Germinal center (tissue), 1 donor: ENCODE data around the gene OR4F16.
"Not testable (repeated sequence)": the region's sequence is repeated elsewhere in the genome, so short reads cannot be mapped to it uniquely, and the experiment has no call there.

Source experiments
- DNase-seq: peaks from one replicate; pipeline ENCODE4 v3.0.0; 2012; ENCODE audit warnings: mixed read lengths, low spot score

OR4F16 gene

GRCh38 chr1:686554-686953, at the start of gene OR4F16:
OR4F16 (minus strand) TSS chr1:686654; CDS start chr1:686654, 0 bp downstream.
- DNase-seq, result not testable (repeated sequence)

GRCh38 chr1:733649-734048, 47.2 kb upstream of the OR4F16 start:
- DNase-seq, result not testable (repeated sequence)

DNA sequence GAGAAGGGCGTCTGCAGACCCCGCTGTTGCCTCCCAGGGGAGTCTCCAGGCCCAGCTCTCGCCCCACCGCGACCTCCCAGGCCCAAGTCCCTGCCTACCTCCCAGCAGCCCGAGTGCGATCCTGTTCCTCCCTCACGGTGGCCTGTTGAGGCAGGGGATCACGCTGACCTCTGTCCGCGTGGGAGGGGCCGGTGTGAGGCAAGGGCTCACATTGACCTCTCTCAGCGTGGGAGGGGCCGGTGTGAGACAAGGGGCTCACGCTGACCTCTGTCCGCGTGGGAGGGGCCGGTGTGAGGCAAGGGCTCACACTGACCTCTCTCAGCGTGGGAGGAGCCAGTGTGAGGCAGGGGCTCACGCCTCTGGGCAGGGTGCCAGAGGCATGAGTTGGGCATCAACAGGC, 40.6 kb upstream of the OR4F16 start:
- DNase-seq, result not testable (repeated sequence)
